Naive thymus-derived CD4-positive, alpha-beta T cell (primary cell): Measurements from ENCODE around the gene FUBP1. TPM values are rescaled to one million over a fixed set of nuclear protein-coding genes. Genes with fewer than 3 reads are reported as not detected.

Experiments
- ATAC-seq: fragments of 150-1000 bp; cut with Tn5 transposase; 2 replicates; pipeline ENCODE4 v1.10.0; 2021; ENCODE audit warnings: mild to moderate bottlenecking, moderate library complexity
- CTCF ChIA-PET: fragments of 350-600 bp; sonication (Branson Sonifier 250); formaldehyde crosslinking; loops from one replicate; lab custom pipeline; 2021; ENCODE audit warnings: antibody characterized with exemption; lab: Charles Lee
- POLR2A ChIA-PET: fragments of 350-600 bp; sonication (Branson Sonifier 250); formaldehyde crosslinking; loops from one replicate; lab custom pipeline; 2021; ENCODE audit warnings: antibody characterized with exemption, inconsistent platforms; lab: Charles Lee
- DNase-seq, 9 donors: peaks; one replicate each; pipeline versions ENCODE4 v3.0.0 to v3.0.0-alpha.2; 2020 to 2022; ENCODE audit warnings: mixed read lengths in 1 of 9
- H3K27ac ChIP-seq: one replicate; pipeline ENCODE4 v1.7.0; 2013; ENCODE audit warnings: mild to moderate bottlenecking, low read depth, low read length, moderate library complexity
- H3K27me3 ChIP-seq, 2 donors: one replicate each; pipeline ENCODE4 v1.7.0; 2013; ENCODE audit warnings: low read length in 2 of 2, mild to moderate bottlenecking in 2 of 2, moderate library complexity in 2 of 2; ENCODE audit not compliant: control insufficient read depth in 2 of 2, insufficient read depth in 2 of 2
- H3K36me3 ChIP-seq, 3 experiments: 1 replicate in 2 of 3; 2 replicates in 1 of 3; pipeline ENCODE4 v1.7.0; 2013; ENCODE audit warnings: low read length in 3 of 3, mild to moderate bottlenecking in 3 of 3, moderate library complexity in 1 of 3; ENCODE audit not compliant: insufficient read depth in 3 of 3, control insufficient read depth in 2 of 3
- H3K4me1 ChIP-seq, 2 donors: one replicate each; pipeline ENCODE4 v1.7.0; 2013; ENCODE audit warnings: low read length in 2 of 2, mild to moderate bottlenecking in 2 of 2, moderate library complexity in 1 of 2; ENCODE audit not compliant: control insufficient read depth in 2 of 2, insufficient read depth in 2 of 2
- H3K4me3 ChIP-seq: 2 replicates; pipeline ENCODE4 v1.7.0; 2013; ENCODE audit warnings: mild to moderate bottlenecking, low read length
- H3K9me3 ChIP-seq, 3 experiments: 1 replicate in 2 of 3; 2 replicates in 1 of 3; pipeline ENCODE4 v1.7.0; 2013; ENCODE audit warnings: low read length in 3 of 3; ENCODE audit not compliant: control insufficient read depth in 2 of 3
- H3K27ac Mint-ChIP-seq, 9 donors: one replicate each; pipeline ENCODE4 v1.8.0; 2020 to 2022; ENCODE audit warnings: mixed read lengths in 9 of 9, mild to moderate bottlenecking in 8 of 9, moderate library complexity in 5 of 9, inconsistent platforms in 2 of 9
- H3K27me3 Mint-ChIP-seq, 5 donors: one replicate each; pipeline ENCODE4 v1.8.0; 2021 to 2022; ENCODE audit warnings: mixed read lengths in 5 of 5, mild to moderate bottlenecking in 1 of 5
- H3K36me3 Mint-ChIP-seq, 5 donors: one replicate each; pipeline ENCODE4 v1.8.0; 2020 to 2022; ENCODE audit warnings: mixed read lengths in 5 of 5, mild to moderate bottlenecking in 3 of 5, inconsistent platforms in 1 of 5
- H3K4me1 Mint-ChIP-seq, 7 donors: one replicate each; pipeline ENCODE4 v1.8.0; 2020 to 2022; ENCODE audit warnings: mixed read lengths in 7 of 7, mild to moderate bottlenecking in 3 of 7, inconsistent platforms in 1 of 7
- H3K4me3 Mint-ChIP-seq, 10 donors: one replicate each; pipeline ENCODE4 v1.8.0; 2020 to 2022; ENCODE audit warnings: mild to moderate bottlenecking in 10 of 10, mixed read lengths in 10 of 10, moderate library complexity in 6 of 10, inconsistent platforms in 2 of 10
- H3K9me3 Mint-ChIP-seq, 11 donors: one replicate each; pipeline ENCODE4 v1.8.0; 2020 to 2022; ENCODE audit warnings: mixed read lengths in 11 of 11, mild to moderate bottlenecking in 4 of 11, inconsistent platforms in 1 of 11, moderate library complexity in 1 of 11
- intact Hi-C, 2 donors: fragments of 100-400 bp; cut with micrococcal nuclease; formaldehyde crosslinking; loops; one replicate each; pipeline ENCODE4 v1.15.1; 2023
- polyA plus RNA-seq, 2 donors: library from polyadenylated mRNA; unstranded; fragments of 300-500 nt; fragmentation: Illumina TruSeq; gene quantifications; one replicate each; pipeline ENCODE4 v1.2.3, GENCODE V29; 2021
- total RNA-seq, 6 experiments: library from RNA in 5 of 6; stranded (reverse) in 5 of 6; gene quantifications; 1 replicate in 5 of 6; 2 replicates in 1 of 6; pipeline ENCODE4 v1.2.3 and lab custom pipeline; 2021 to 2026

FUBP1 gene
- total and polyA plus RNA-seq, 7 experiments from 2014 or later = 58.0 to 253 (median 220) TPM

DNA sequence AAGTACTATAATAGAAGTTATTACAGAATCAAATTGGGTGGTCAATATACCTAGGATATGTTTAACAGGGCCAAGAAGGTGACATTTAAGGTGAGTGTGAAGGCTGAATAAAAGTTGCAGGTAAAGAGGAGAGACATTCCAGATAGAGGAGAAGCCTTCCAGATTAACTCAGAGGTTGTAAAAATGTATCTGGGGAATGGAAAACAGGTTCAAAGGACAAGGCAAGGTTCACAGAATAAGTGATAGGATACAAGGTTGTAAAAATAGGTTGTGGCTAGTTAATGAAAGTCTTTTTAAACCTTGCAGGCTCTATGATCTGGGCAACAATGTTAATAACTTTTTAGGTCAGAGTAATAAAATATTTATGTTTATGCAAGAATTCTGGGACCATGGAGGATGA is 40.2 kb downstream of the FUBP1 start:
- H3K4me1 ChIP-seq = no peaks in the 10 kb centered on the region
- DNase-seq = no peak
- ChIA-PET POLR2A (no interaction called here), CTCF (no interaction called here)
- peaks cover 0 to 2% (median 0%) of the 10 kb centered on the region in 11 donors for H3K9me3 Mint-ChIP-seq
- no peak overlapping the region for H3K4me3 ChIP-seq
- no peaks in the 10 kb centered on the region for H3K9me3 ChIP-seq
- no peaks in the 10 kb centered on the region for H3K27me3 Mint-ChIP-seq
- peaks cover 0 to 18% (median 4%) of the 10 kb centered on the region in 7 donors for H3K4me1 Mint-ChIP-seq
- no peaks in the 10 kb centered on the region for H3K36me3 ChIP-seq
- intact Hi-C loops = no loop called here
- no peak overlapping the region for H3K27ac ChIP-seq
- H3K27me3 ChIP-seq = no peaks in the 10 kb centered on the region
- peaks cover 0 to 20% (median 11%) of the 10 kb centered on the region in 5 donors for H3K36me3 Mint-ChIP-seq
- peak overlapping the region in 3 of 9 donors; percentile 1 to 46 (median 16) for H3K27ac Mint-ChIP-seq
- H3K4me3 Mint-ChIP-seq = no peak overlapping the region
- ATAC-seq = no peak

DNA sequence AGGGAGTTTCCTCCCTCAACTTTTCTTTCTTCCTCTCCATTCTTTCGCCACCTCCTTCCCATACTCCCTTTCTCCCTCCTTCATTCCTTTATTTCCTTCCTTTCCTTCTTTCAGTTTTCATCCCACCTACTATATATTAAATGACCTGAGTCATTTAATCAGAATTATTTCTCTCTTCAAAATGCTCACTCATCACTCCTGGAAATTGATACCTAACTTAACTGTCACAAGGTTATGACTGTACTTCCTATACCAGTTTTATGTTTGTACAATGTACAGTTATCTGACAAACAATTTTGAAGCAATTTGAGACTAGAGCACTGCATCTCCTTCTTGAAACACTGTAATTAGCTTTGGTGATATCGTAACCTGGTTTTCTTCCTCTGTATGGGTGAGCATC is 49.1 kb downstream of the FUBP1 start:
- intact Hi-C loops = no loop called here
- H3K27me3 Mint-ChIP-seq = peaks cover 0 to 3% (median 0%) of the 10 kb centered on the region in 5 donors
- H3K9me3 Mint-ChIP-seq = no peaks in the 10 kb centered on the region
- ATAC-seq (no peak), DNase-seq (no peak)
- Histone ChIP-seq H3K9me3 (no peaks in the 10 kb centered on the region), H3K27me3 (no peaks in the 10 kb centered on the region), H3K36me3 (no peaks in the 10 kb centered on the region), H3K27ac (no peak overlapping the region), H3K4me3 (no peak overlapping the region), H3K4me1 (no peaks in the 10 kb centered on the region)
- H3K36me3 Mint-ChIP-seq = peaks cover 0 to 13% (median 3%) of the 10 kb centered on the region in 5 donors
- H3K4me3 Mint-ChIP-seq = no peak overlapping the region
- CTCF ChIA-PET = no interaction called here
- POLR2A ChIA-PET = no interaction called here
- no peak overlapping the region for H3K27ac Mint-ChIP-seq
- H3K4me1 Mint-ChIP-seq = peaks cover 0 to 14% (median 6%) of the 10 kb centered on the region in 7 donors

DNA sequence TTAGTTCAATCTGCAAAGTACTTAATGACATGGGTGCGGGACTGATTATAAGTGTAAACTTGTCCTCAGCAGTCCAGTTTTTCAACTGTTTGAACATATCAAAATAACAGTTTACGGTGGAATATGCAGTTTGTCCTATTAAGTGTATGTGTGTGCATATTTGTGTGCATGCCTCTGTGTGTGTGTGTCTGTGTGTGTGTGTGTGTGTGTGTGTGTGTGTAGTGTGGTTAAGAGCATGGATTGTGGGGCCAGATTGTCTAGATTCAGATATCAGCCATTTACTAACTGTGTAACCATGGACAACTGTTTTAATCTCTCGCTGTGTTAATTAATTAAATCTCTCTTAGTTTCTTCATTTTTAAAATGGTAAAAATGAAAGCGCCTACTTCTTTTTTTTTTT is 51.5 kb downstream of the FUBP1 start:
- no peak for ATAC-seq

DNA sequence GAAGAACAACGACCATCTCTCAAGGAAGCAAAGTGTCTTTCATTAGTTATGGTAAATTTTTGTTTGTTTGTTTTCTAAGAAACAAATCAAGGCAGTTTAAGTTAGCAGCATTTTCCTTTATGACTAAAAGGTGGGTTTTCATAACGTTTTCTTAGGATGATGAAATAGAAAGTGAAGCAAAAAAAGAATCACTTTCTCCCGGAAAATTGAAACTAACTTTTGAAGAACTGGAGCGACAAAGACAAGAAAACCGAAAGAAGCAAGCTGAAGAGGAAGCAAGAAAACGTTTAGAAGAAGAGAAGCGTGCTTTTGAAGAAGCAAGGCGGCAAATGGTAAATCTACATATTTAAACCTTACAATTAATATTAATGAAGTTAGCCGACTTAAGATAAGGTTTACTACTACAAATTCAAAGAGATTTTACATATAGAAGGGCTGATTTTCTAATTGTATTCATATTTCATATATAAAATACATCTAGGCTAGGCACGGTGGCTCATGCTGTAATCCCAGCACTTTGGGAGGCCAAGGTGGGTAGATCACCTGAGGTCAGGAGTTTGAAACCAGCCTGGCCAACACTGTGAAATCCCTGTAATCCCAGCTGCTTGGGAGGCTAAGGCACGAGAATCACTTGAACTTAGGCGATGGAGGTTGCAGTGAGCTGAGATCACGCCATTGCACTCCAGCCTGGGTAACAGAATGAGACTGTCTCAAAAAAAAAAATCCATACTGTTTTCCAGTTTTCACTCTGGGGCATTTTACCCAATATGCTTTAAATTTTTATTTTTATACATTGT is 52.1 kb downstream of the FUBP1 start:
- ChIA-PET CTCF (no interaction called here), POLR2A (no interaction called here)
- H3K9me3 Mint-ChIP-seq = no peaks in the 10 kb centered on the region
- no peaks in the 10 kb centered on the region for H3K36me3 ChIP-seq
- peaks cover 0 to 13% (median 3%) of the 10 kb centered on the region in 5 donors for H3K36me3 Mint-ChIP-seq
- intact Hi-C loops = no loop called here
- H3K9me3 ChIP-seq = no peaks in the 10 kb centered on the region
- H3K4me1 ChIP-seq = no peaks in the 10 kb centered on the region
- H3K27me3 Mint-ChIP-seq = peaks cover 0 to 3% (median 0%) of the 10 kb centered on the region in 5 donors
- peak in 1 of 9 donors; percentile 17 for DNase-seq
- peak overlapping the region; percentile 0 for H3K4me3 ChIP-seq
- H3K27me3 ChIP-seq = no peaks in the 10 kb centered on the region
- H3K27ac Mint-ChIP-seq = peak overlapping the region; percentile 23 to 91 (median 76)
- H3K4me1 Mint-ChIP-seq = peaks cover 0 to 14% (median 6%) of the 10 kb centered on the region in 7 donors
- no peak overlapping the region for H3K27ac ChIP-seq
- peak overlapping the region; percentile 58 to 93 (median 82) for H3K4me3 Mint-ChIP-seq
- ATAC-seq = no peak

More for the DNA sequence above, 51.5 kb downstream of the FUBP1 start:
- ChIA-PET CTCF (no interaction called here), POLR2A (no interaction called here)
- Histone ChIP-seq H3K27ac (no peak overlapping the region), H3K36me3 (no peaks in the 10 kb centered on the region), H3K4me3 (no peak overlapping the region), H3K27me3 (no peaks in the 10 kb centered on the region), H3K9me3 (no peaks in the 10 kb centered on the region), H3K4me1 (no peaks in the 10 kb centered on the region)
- peaks cover 0 to 13% (median 3%) of the 10 kb centered on the region in 5 donors for H3K36me3 Mint-ChIP-seq
- intact Hi-C loops = no loop called here
- H3K4me3 Mint-ChIP-seq = peak overlapping the region in 8 of 10 donors; percentile 47 to 93 (median 76)
- peaks cover 0 to 14% (median 6%) of the 10 kb centered on the region in 7 donors for H3K4me1 Mint-ChIP-seq
- H3K27me3 Mint-ChIP-seq = peaks cover 0 to 3% (median 0%) of the 10 kb centered on the region in 5 donors
- peak overlapping the region in 4 of 9 donors; percentile 2 to 89 (median 64) for H3K27ac Mint-ChIP-seq
- no peaks in the 10 kb centered on the region for H3K9me3 Mint-ChIP-seq
- DNase-seq = no peak

DNA sequence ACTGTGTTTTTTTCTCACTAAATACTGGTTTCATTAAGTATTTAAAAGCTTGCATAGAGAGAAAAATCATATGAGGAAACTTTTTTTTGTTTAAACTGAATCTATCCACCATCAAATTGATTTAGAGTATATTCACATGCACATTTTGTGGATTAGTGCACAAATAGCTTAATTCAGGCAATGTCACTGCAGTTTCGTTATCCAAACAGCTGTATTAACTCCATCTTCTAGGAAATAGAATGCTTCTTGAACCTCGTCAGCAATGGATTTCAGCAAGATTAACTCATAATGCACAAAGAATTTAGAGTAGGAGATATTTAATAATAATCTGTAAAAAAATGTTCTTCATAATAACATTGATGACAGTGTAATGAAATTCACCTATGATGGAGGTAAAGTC is 52.9 kb downstream of the FUBP1 start:
- Histone ChIP-seq H3K27ac (no peak overlapping the region), H3K27me3 (no peaks in the 10 kb centered on the region), H3K36me3 (no peaks in the 10 kb centered on the region), H3K9me3 (no peaks in the 10 kb centered on the region), H3K4me1 (no peaks in the 10 kb centered on the region), H3K4me3 (no peak overlapping the region)
- Mint-ChIP-seq H3K27ac (peak overlapping the region in 3 of 9 donors; percentile 26 to 89 (median 84)), H3K4me1 (peaks cover 0 to 14% (median 6%) of the 10 kb centered on the region in 7 donors), H3K36me3 (peaks cover 0 to 13% (median 3%) of the 10 kb centered on the region in 5 donors), H3K4me3 (peak overlapping the region in 7 of 10 donors; percentile 21 to 93 (median 80)), H3K9me3 (no peaks in the 10 kb centered on the region), H3K27me3 (peaks cover 0 to 3% (median 0%) of the 10 kb centered on the region in 5 donors)
- POLR2A ChIA-PET = no interaction called here
- intact Hi-C loops = no loop called here
- CTCF ChIA-PET = interaction anchor here (0.6 kb wide), 1 partner anchor 385 kb away, joined by 3 read pairs; no protein-coding TSS in a partner anchor
- no peak for DNase-seq
- no peak for ATAC-seq

DNA sequence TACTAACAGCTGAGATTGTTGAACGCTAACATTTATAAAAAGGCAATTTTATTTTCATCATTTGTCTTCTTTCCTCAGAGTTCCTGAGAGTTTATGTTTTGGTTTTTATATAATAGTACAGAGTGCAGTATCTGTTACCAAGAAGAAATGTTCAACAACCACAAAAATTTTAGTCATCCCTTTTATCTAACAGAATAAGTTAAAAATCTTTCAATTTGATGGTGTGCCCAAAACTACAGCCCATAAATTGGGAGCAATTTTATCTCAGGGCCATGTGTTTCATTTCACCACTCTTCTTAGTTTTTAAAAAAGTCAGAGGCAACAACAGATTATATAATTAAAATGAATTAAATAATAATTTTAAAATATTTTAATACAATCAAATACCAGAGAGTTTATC is 53.4 kb downstream of the FUBP1 start:
- H3K4me3 ChIP-seq = no peak overlapping the region
- peaks cover 0 to 9% (median 3%) of the 10 kb centered on the region in 5 donors for H3K36me3 Mint-ChIP-seq
- H3K27ac ChIP-seq = no peak overlapping the region
- no peaks in the 10 kb centered on the region for H3K36me3 ChIP-seq
- H3K4me3 Mint-ChIP-seq = no peak overlapping the region
- H3K9me3 ChIP-seq = no peaks in the 10 kb centered on the region
- DNase-seq (no peak), ATAC-seq (no peak)
- H3K9me3 Mint-ChIP-seq = no peaks in the 10 kb centered on the region
- ChIA-PET POLR2A (no interaction called here), CTCF (interaction anchor here (0.6 kb wide), 2 partner anchors 140 to 385 kb away, joined by 3 read pairs; no protein-coding TSS in a partner anchor)
- peaks cover 0 to 3% (median 0%) of the 10 kb centered on the region in 5 donors for H3K27me3 Mint-ChIP-seq
- no peaks in the 10 kb centered on the region for H3K27me3 ChIP-seq
- intact Hi-C loops = no loop called here
- H3K27ac Mint-ChIP-seq = no peak overlapping the region
- H3K4me1 ChIP-seq = no peaks in the 10 kb centered on the region
- H3K4me1 Mint-ChIP-seq = peaks cover 0 to 14% (median 6%) of the 10 kb centered on the region in 7 donors
